M059J (cell line): ENCODE results near the gene SLC4A4. TPM values are rescaled to one million over a fixed set of nuclear protein-coding genes. Genes with fewer than 3 reads are reported as not detected.

Experiments used
- DNase-seq: peaks from one replicate; pipeline ENCODE4 v3.0.0-alpha.2; 2012; ENCODE audit warnings: low read depth
- total RNA-seq: library from RNA; depleted of rRNA; stranded (reverse); fragments of >200 nt; shearing (Covaris generic); gene quantifications from 2 replicates; pipeline ENCODE4 v1.2.3, GENCODE V29; 2014

SLC4A4 gene
- total RNA-seq, 1 experiment from 2014 or later = 3.4 TPM

GRCh38 chr4:71356924-71357663 is 18.3 kb downstream of the SLC4A4 start:
- DNase-seq = no peak

- DNase-seq = no peak
These were observed 22.0 kb downstream of the SLC4A4 start for GRCh38 chr4:71360844-71361243.

- DNase-seq = no peak
These were observed 22.7 kb downstream of the SLC4A4 start for GRCh38 chr4:71361476-71361875.

GRCh38 chr4:71366766-71367165 is 27.9 kb downstream of the SLC4A4 start:
- DNase-seq = no peak

GRCh38 chr4:71367546-71367945 is 28.7 kb downstream of the SLC4A4 start:
- no peak for DNase-seq

- no peak for DNase-seq
These were observed 30.1 kb downstream of the SLC4A4 start for GRCh38 chr4:71368906-71369305.

- DNase-seq = no peak
These were observed 30.7 kb downstream of the SLC4A4 start for GRCh38 chr4:71369536-71369935.

- no peak for DNase-seq
These were observed 36.7 kb downstream of the SLC4A4 start for GRCh38 chr4:71375494-71375893.

GRCh38 chr4:71377561-71377960 is 38.7 kb downstream of the SLC4A4 start:
- DNase-seq = peak; percentile 89

- no peak for DNase-seq
These were observed 40.3 kb downstream of the SLC4A4 start for GRCh38 chr4:71379126-71379525.

- peak; percentile 54 for DNase-seq
These were observed 42.0 kb downstream of the SLC4A4 start for GRCh38 chr4:71380788-71381187.

GRCh38 chr4:71382125-71382899 is 43.5 kb downstream of the SLC4A4 start:
- no peak for DNase-seq

- DNase-seq = no peak
These were observed 44.2 kb downstream of the SLC4A4 start for GRCh38 chr4:71382900-71383560.

- DNase-seq = no peak
These were observed 45.2 kb downstream of the SLC4A4 start for GRCh38 chr4:71383984-71384383.

- DNase-seq = peak; percentile 25
These were observed 50.5 kb downstream of the SLC4A4 start for GRCh38 chr4:71389149-71389827.

GRCh38 chr4:71392109-71392508 is 53.3 kb downstream of the SLC4A4 start:
- no peak for DNase-seq

- DNase-seq = peak; percentile 52
These were observed 57.6 kb downstream of the SLC4A4 start for GRCh38 chr4:71396382-71396781.

- no peak for DNase-seq
These were observed 62.0 kb downstream of the SLC4A4 start for GRCh38 chr4:71400810-71401209.

- DNase-seq = no peak
These were observed 63.8 kb downstream of the SLC4A4 start for GRCh38 chr4:71402616-71403015.

- peak; percentile 18 for DNase-seq
These were observed 65.2 kb downstream of the SLC4A4 start for GRCh38 chr4:71404049-71404448.

- no peak for DNase-seq
These were observed 67.0 kb downstream of the SLC4A4 start for GRCh38 chr4:71405791-71406190.

GRCh38 chr4:71406459-71406963 is 67.7 kb downstream of the SLC4A4 start:
- peak; percentile 67 for DNase-seq
